ENCODE data around the gene AUTS2.
"Not testable (repeated sequence)": the region's sequence is repeated elsewhere in the genome, so short reads cannot be mapped to it uniquely, and the experiment has no call there.

The AUTS2 gene

GRCh38 chr7:69761290-69761922 is 163.1 kb downstream of the AUTS2 start:
- no peak for DNase-seq (ENCODE audit: low read depth)

GRCh38 chr7:69762821-69763352 is 164.6 kb downstream of the AUTS2 start:
- DNase-seq (ENCODE audit: low read depth), result no peak

GRCh38 chr7:69763513-69763912 is 165.2 kb downstream of the AUTS2 start:
- DNase-seq (ENCODE audit: low read depth), result no peak

GRCh38 chr7:69764147-69764546 is 165.9 kb downstream of the AUTS2 start:
- no peak for DNase-seq (ENCODE audit: low read depth)

- DNase-seq (ENCODE audit: low read depth), result no peak
Measured at GRCh38 chr7:69764681-69765080, 166.4 kb downstream of the AUTS2 start.

GRCh38 chr7:69765879-69766278 is 167.6 kb downstream of the AUTS2 start:
- no peak for DNase-seq (ENCODE audit: low read depth)

- DNase-seq (ENCODE audit: low read depth), result no peak
Measured at GRCh38 chr7:69768986-69769595, 170.8 kb downstream of the AUTS2 start.

GRCh38 chr7:69769826-69770225 is 171.6 kb downstream of the AUTS2 start:
- no peak for DNase-seq (ENCODE audit: low read depth)

GRCh38 chr7:69770613-69771012 is 172.3 kb downstream of the AUTS2 start:
- no peak for DNase-seq (ENCODE audit: low read depth)

GRCh38 chr7:69772718-69773436 is 174.6 kb downstream of the AUTS2 start:
- no peak for DNase-seq (ENCODE audit: low read depth)

- DNase-seq (ENCODE audit: low read depth), result no peak
Measured at GRCh38 chr7:69773535-69774225, 175.4 kb downstream of the AUTS2 start.

GRCh38 chr7:69775231-69775771 is 177.0 kb downstream of the AUTS2 start:
- DNase-seq (ENCODE audit: low read depth), result no peak

GRCh38 chr7:69776611-69777010 is 178.3 kb downstream of the AUTS2 start:
- no peak for DNase-seq (ENCODE audit: low read depth)

- DNase-seq (ENCODE audit: low read depth), result no peak
Measured at GRCh38 chr7:69778138-69778537, 179.9 kb downstream of the AUTS2 start.

GRCh38 chr7:69780379-69780778 is 182.1 kb downstream of the AUTS2 start:
- no peak for DNase-seq (ENCODE audit: low read depth)

GRCh38 chr7:69781412-69781846 is 183.2 kb downstream of the AUTS2 start:
- DNase-seq (ENCODE audit: low read depth), result no peak

- no peak for DNase-seq (ENCODE audit: low read depth)
Measured at GRCh38 chr7:69782917-69783684, 184.8 kb downstream of the AUTS2 start.

- DNase-seq (ENCODE audit: low read depth), result not testable (repeated sequence)
Measured at GRCh38 chr7:69786130-69786529, 187.9 kb downstream of the AUTS2 start.

GRCh38 chr7:69786730-69787395 is 188.6 kb downstream of the AUTS2 start:
- DNase-seq (ENCODE audit: low read depth), result no peak

GRCh38 chr7:69787736-69788431 is 189.6 kb downstream of the AUTS2 start:
- DNase-seq (ENCODE audit: low read depth), result no peak

Measured in HS-5 (cell line).